NOMO-1 (cell line): ENCODE results near the gene PSMC4.
A peak's percentile ranks its signal among the peaks of the same experiment; 100 is the strongest.

Experiments
- DNase-seq, 2 experiments: peaks; one replicate each; lab custom pipeline; 2025; ENCODE audit not compliant: unreplicated experiment in 2 of 2; lab: John Stamatoyannopoulos, UW

Gene PSMC4

GRCh38 chr19:39970675-39971379 is at the start of gene PSMC4:
Gene PSMC4, plus strand, starts transcription at chr19:39971165. Its CDS starts 38 bp downstream, at chr19:39971203.
- peak; percentile 99 for DNase-seq

- DNase-seq = no peak
Measured at GRCh38 chr19:39923862-39924261, 47.1 kb upstream of the PSMC4 start.

GRCh38 chr19:39924389-39924788 is 46.6 kb upstream of the PSMC4 start:
- DNase-seq = no peak

GRCh38 chr19:39924952-39925351 is 46.0 kb upstream of the PSMC4 start:
- DNase-seq = no peak

GRCh38 chr19:39926170-39926760 is 44.7 kb upstream of the PSMC4 start:
- DNase-seq = no peak

GRCh38 chr19:39927076-39927475 is 43.9 kb upstream of the PSMC4 start:
- DNase-seq = no peak

GRCh38 chr19:39927524-39928356 is 43.2 kb upstream of the PSMC4 start:
- no peak for DNase-seq

GRCh38 chr19:39928357-39928725 is 42.6 kb upstream of the PSMC4 start:
- DNase-seq = no peak

GRCh38 chr19:39929750-39930149 is 41.2 kb upstream of the PSMC4 start:
- DNase-seq = no peak

GRCh38 chr19:39934584-39935363 is 36.2 kb upstream of the PSMC4 start, which contains the start of gene FCGBP:
Gene FCGBP, minus strand, starts transcription at chr19:39934634.
- no peak for DNase-seq

GRCh38 chr19:39935364-39935661 is 35.7 kb upstream of the PSMC4 start:
- DNase-seq = no peak

- no peak for DNase-seq
Measured at GRCh38 chr19:39936020-39936419, 34.9 kb upstream of the PSMC4 start.

- no peak for DNase-seq
Measured at GRCh38 chr19:39936622-39937021, 34.3 kb upstream of the PSMC4 start.

- DNase-seq = no peak
Measured at GRCh38 chr19:39937094-39937720, 33.8 kb upstream of the PSMC4 start.

GRCh38 chr19:39937787-39938186 is 33.2 kb upstream of the PSMC4 start:
- peak in 1 of 2 experiments; percentile 21 for DNase-seq

- no peak for DNase-seq
Measured at GRCh38 chr19:39939556-39939955, 31.4 kb upstream of the PSMC4 start.

GRCh38 chr19:39940221-39940833 is 30.6 kb upstream of the PSMC4 start:
- DNase-seq = no peak

- DNase-seq = no peak
Measured at GRCh38 chr19:39941151-39941550, 29.8 kb upstream of the PSMC4 start.

GRCh38 chr19:39941615-39942365 is 29.2 kb upstream of the PSMC4 start:
- peak; percentile 76 to 97 for DNase-seq

GRCh38 chr19:39942366-39942730 is 28.6 kb upstream of the PSMC4 start:
- no peak for DNase-seq
